HFFc6 (cell line): ENCODE measurements around the gene DDC. TPM values are rescaled to one million over a fixed set of nuclear protein-coding genes. Genes with fewer than 3 reads are reported as not detected.
"Not testable (repeated sequence)": the region's sequence is repeated elsewhere in the genome, so short reads cannot be mapped to it uniquely, and the experiment has no call there.

ENCODE experiments used
- DNase-seq: peaks from one replicate; pipeline ENCODE4 v3.0.0-alpha.2; 2018
- H3K27ac Mint-ChIP-seq: 2 replicates; pipeline ENCODE4 v1.8.0; 2020; ENCODE audit warnings: mild to moderate bottlenecking, mixed read lengths
- H3K27me3 Mint-ChIP-seq: 2 replicates; pipeline ENCODE4 v1.8.0; 2021; ENCODE audit warnings: mild to moderate bottlenecking, moderate library complexity, mixed read lengths; ENCODE audit not compliant: insufficient read depth
- H3K36me3 Mint-ChIP-seq: 2 replicates; pipeline ENCODE4 v1.8.0; 2021; ENCODE audit warnings: low read depth, mixed read lengths
- H3K4me1 Mint-ChIP-seq: 2 replicates; pipeline ENCODE4 v1.8.0; 2020; ENCODE audit warnings: low read depth, mixed read lengths
- H3K4me3 Mint-ChIP-seq: 2 replicates; pipeline ENCODE4 v1.8.0; 2020; ENCODE audit warnings: mild to moderate bottlenecking, moderate library complexity, mixed read lengths
- H3K9me3 Mint-ChIP-seq: 2 replicates; pipeline ENCODE4 v1.8.0; 2020; ENCODE audit warnings: mild to moderate bottlenecking, mixed read lengths
- CTCF ChIP-seq: fragments of 200-600 bp; sonication (generic); IDR thresholded peaks from 2 replicates; pipeline ENCODE4 v1.5.0; 2021; ENCODE audit warnings: antibody characterized with exemption, mild to moderate bottlenecking
- total RNA-seq, 6 experiments: library from RNA; stranded (reverse); fragmentation: NEBNext Ultra II Directional; extraction: Animal tissue kit (Norgen Biotek cat#: 25700); gene quantifications; 2 replicates in 1 of 6; 3 replicates in 5 of 6; pipeline ENCODE4 v1.2.3, GENCODE V29; 2021

Gene DDC
- total RNA-seq, 6 experiments from 2014 or later, result not detected

GRCh38 chr7:50467817-50468610 is 97.2 kb downstream of the DDC start:
- H3K4me3 Mint-ChIP-seq, result peak overlapping the region; percentile 67
- H3K27ac Mint-ChIP-seq, result no peak overlapping the region
- H3K9me3 Mint-ChIP-seq, result no peaks in the 10 kb centered on the region

GRCh38 chr7:50466815-50467585 is 98.2 kb downstream of the DDC start:
- H3K4me3 Mint-ChIP-seq, result no peak overlapping the region

More at GRCh38 chr7:50467817-50468610, 97.2 kb downstream of the DDC start:
- H3K4me1 Mint-ChIP-seq, result peaks cover 8% of the 10 kb centered on the region
- no peaks in the 10 kb centered on the region for H3K36me3 Mint-ChIP-seq
- H3K27me3 Mint-ChIP-seq, result peaks cover 21% of the 10 kb centered on the region
- TF ChIP-seq CTCF, result peak; percentile 94
- peak; percentile 54 for DNase-seq

GRCh38 chr7:50463035-50463434 is 102.2 kb downstream of the DDC start:
- Mint-ChIP-seq H3K4me1 (peaks cover 4% of the 10 kb centered on the region), H3K9me3 (no peaks in the 10 kb centered on the region), H3K4me3 (no peak overlapping the region), H3K27ac (no peak overlapping the region), H3K36me3 (no peaks in the 10 kb centered on the region), H3K27me3 (peaks cover 12% of the 10 kb centered on the region)
- no peak for TF ChIP-seq CTCF
- no peak for DNase-seq

More at GRCh38 chr7:50466815-50467585, 98.2 kb downstream of the DDC start:
- no peak for TF ChIP-seq CTCF
- H3K9me3 Mint-ChIP-seq, result no peaks in the 10 kb centered on the region
- H3K27ac Mint-ChIP-seq, result no peak overlapping the region
- DNase-seq, result no peak
- H3K36me3 Mint-ChIP-seq, result no peaks in the 10 kb centered on the region
- H3K27me3 Mint-ChIP-seq, result peaks cover 19% of the 10 kb centered on the region
- peaks cover 8% of the 10 kb centered on the region for H3K4me1 Mint-ChIP-seq

- no peak for TF ChIP-seq CTCF
- DNase-seq, result no peak
- H3K36me3 Mint-ChIP-seq, result no peaks in the 10 kb centered on the region
- no peaks in the 10 kb centered on the region for H3K9me3 Mint-ChIP-seq
- peaks cover 12% of the 10 kb centered on the region for H3K27me3 Mint-ChIP-seq
- no peak overlapping the region for H3K27ac Mint-ChIP-seq
- no peak overlapping the region for H3K4me3 Mint-ChIP-seq
- H3K4me1 Mint-ChIP-seq, result no peaks in the 10 kb centered on the region
Measured at GRCh38 chr7:50462361-50462760, 102.8 kb downstream of the DDC start.

- Mint-ChIP-seq H3K27me3 (peaks cover 10% of the 10 kb centered on the region), H3K4me3 (no peak overlapping the region), H3K27ac (no peak overlapping the region), H3K4me1 (no peaks in the 10 kb centered on the region), H3K36me3 (no peaks in the 10 kb centered on the region), H3K9me3 (no peaks in the 10 kb centered on the region)
- no peak for DNase-seq
- no peak for TF ChIP-seq CTCF
Measured at GRCh38 chr7:50461695-50462094, 103.5 kb downstream of the DDC start.

- not testable (repeated sequence) for H3K9me3 Mint-ChIP-seq, H3K27me3 Mint-ChIP-seq, H3K4me1 Mint-ChIP-seq, H3K27ac Mint-ChIP-seq, H3K36me3 Mint-ChIP-seq, DNase-seq, H3K4me3 Mint-ChIP-seq
Measured at GRCh38 chr7:50459183-50459582, 106.0 kb downstream of the DDC start.

- H3K9me3 Mint-ChIP-seq, DNase-seq, H3K36me3 Mint-ChIP-seq, H3K4me1 Mint-ChIP-seq, H3K27ac Mint-ChIP-seq, H3K27me3 Mint-ChIP-seq, H3K4me3 Mint-ChIP-seq: not testable (repeated sequence)
Measured at GRCh38 chr7:50458651-50459050, 106.6 kb downstream of the DDC start.
